ENCODE measurements around the gene CCNO. TPM values are rescaled to one million over a fixed set of nuclear protein-coding genes. Genes with fewer than 3 reads are reported as not detected.

CCNO gene, protein sequence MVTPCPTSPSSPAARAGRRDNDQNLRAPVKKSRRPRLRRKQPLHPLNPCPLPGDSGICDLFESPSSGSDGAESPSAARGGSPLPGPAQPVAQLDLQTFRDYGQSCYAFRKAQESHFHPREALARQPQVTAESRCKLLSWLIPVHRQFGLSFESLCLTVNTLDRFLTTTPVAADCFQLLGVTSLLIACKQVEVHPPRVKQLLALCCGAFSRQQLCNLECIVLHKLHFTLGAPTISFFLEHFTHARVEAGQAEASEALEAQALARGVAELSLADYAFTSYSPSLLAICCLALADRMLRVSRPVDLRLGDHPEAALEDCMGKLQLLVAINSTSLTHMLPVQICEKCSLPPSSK
- not detected for total RNA-seq

DNA sequence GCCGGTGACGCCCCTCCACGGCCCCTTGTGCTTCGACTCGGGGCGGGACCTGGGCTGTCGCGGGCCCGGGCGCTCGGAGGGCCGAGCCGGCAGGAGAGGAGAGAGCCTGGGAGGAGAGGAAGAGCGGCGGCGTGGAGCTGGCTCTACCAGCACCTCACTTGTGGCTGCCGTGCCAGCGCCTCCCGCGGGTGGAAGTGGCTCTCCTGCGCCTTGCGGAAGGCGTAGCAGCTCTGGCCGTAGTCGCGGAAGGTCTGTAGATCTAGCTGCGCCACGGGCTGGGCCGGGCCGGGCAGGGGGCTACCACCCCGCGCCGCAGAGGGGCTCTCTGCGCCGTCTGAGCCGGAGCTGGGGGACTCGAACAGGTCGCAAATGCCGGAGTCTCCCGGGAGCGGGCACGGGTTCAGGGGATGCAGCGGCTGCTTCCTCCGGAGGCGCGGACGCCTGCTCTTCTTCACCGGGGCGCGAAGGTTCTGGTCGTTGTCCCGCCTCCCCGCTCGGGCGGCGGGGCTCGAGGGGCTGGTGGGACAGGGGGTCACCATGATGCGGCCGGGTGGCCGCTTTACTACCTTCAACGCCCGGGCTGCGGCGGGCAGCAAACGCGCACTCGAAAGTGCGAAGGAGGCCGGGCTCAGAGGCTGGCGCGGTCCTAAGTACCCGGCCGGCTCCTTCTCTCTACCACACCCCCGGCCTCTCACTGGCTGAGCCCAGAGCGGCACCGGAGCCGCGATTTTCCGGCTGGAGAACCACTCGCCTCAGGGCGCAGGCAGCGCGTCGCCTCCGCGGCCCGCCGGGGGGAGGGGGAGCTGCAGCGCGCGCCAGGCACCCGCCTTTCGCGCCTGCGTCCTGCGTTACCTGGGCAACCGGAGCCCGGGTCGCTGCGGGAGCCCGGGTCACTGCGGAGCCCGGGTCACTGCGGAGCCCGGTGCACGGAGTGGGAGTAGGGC is at the start of gene CCNO:
CCNO (minus strand) TSS at position 624 of the 944 bp plus-strand sequence; CDS start at position 539, 85 bp downstream.
- peak; percentile 62 for DNase-seq
- Mint-ChIP-seq H3K36me3 (ENCODE audit: low read depth) (peaks cover 1% of the 10 kb centered on the region), H3K27ac (peak within 1 kb of the TSS; percentile 33), H3K9me3 (no peaks in the 10 kb centered on the region), H3K27me3 (peaks cover 78% of the 10 kb centered on the region), H3K4me3 (peak within 1 kb of the TSS; percentile 68), H3K4me1 (peaks cover 25% of the 10 kb centered on the region)
- CTCF ChIA-PET: interaction anchor here (0.9 to 3.5 kb wide), 7 partner anchors 10 to 1571 kb away, joined by 3 to 16 read pairs (median 4); no protein-coding TSS in a partner anchor
- POLR2A ChIA-PET: no interaction called here

DNA sequence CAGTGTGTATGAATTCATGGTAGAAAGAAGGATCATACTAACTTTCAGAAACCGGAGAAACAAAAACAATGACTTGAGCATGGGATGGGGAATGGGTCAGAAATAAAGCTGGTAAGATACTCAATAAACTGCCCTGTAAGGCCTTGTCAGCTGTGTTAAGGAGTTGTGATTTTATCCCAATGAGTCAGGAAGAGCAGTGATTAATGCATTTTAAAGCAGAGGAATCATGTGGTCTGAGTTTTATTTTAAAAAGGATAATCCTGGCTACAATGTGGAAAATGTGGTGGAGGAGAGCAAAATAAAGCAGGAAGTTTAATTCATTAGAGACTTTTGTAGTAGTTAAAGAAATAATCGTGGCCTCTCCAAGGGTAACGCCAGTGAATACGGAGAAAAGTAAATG is 45.4 kb upstream of the CCNO start:
- Mint-ChIP-seq H3K9me3 (no peaks in the 10 kb centered on the region), H3K27ac (no peak overlapping the region), H3K4me3 (no peak overlapping the region), H3K27me3 (no peaks in the 10 kb centered on the region), H3K4me1 (no peaks in the 10 kb centered on the region), H3K36me3 (ENCODE audit: low read depth) (peaks cover 45% of the 10 kb centered on the region)
- no peak for DNase-seq
- ChIA-PET POLR2A (no interaction called here), CTCF (interaction anchor here (0.8 kb wide), 1 partner anchor 9 kb away, joined by 3 read pairs; no protein-coding TSS in a partner anchor)

DNA sequence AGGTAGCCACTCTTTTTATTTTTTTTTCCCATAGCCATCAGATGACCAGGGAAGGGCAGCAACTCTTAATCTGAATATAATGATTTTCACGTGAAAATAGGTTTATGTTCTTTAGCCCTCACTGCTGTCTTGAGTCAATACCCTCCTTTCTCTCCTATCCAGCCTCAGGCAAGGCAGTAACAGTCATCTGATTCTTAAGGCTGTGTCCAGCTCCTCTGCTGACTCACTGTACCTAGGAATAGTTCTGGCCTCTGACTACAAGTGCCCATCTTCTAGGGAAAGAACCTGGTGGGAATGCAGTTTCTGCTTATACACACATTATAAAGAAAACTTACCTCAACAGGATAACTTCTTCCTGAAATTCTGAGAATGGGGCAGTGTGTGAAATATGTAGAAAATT is 43.4 kb upstream of the CCNO start:
- DNase-seq: no peak
- ChIA-PET POLR2A (no interaction called here), CTCF (interaction anchor here (1.1 kb wide), 1 partner anchor 27 kb away, joined by 3 read pairs; no protein-coding TSS in a partner anchor)
- H3K4me1 Mint-ChIP-seq: no peaks in the 10 kb centered on the region
- no peak overlapping the region for H3K4me3 Mint-ChIP-seq
- H3K27ac Mint-ChIP-seq: no peak overlapping the region
- peaks cover 43% of the 10 kb centered on the region for H3K36me3 Mint-ChIP-seq (ENCODE audit: low read depth)
- H3K27me3 Mint-ChIP-seq: no peaks in the 10 kb centered on the region
- H3K9me3 Mint-ChIP-seq: no peaks in the 10 kb centered on the region

DNA sequence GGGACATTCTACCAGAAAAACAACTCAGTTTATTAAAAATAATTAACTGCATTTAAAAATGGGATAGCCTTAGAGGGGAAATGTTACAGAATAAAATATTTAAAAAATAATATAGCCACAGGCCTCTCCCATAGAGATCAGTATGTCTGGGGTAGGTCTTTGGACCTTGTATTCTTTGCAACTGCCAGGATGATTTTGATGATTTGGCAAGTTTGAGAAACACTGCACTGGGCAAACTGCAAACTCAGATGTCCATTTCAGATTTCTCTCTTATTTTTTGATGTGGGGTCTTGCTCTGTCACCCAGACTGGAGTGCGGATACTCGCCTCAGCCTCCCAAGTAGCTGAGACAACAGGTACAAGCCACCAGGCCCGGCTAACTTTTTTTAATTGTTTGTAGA is 24.9 kb upstream of the CCNO start:
- POLR2A ChIA-PET: no interaction called here
- Mint-ChIP-seq H3K27me3 (no peaks in the 10 kb centered on the region), H3K9me3 (no peaks in the 10 kb centered on the region), H3K4me3 (no peak overlapping the region), H3K27ac (no peak overlapping the region), H3K36me3 (ENCODE audit: low read depth) (peaks cover 38% of the 10 kb centered on the region), H3K4me1 (no peaks in the 10 kb centered on the region)
- CTCF ChIA-PET: interaction anchor here (2.6 kb wide), 1 partner anchor 12 kb away, joined by 7 read pairs; no protein-coding TSS in a partner anchor
- DNase-seq: no peak

DNA sequence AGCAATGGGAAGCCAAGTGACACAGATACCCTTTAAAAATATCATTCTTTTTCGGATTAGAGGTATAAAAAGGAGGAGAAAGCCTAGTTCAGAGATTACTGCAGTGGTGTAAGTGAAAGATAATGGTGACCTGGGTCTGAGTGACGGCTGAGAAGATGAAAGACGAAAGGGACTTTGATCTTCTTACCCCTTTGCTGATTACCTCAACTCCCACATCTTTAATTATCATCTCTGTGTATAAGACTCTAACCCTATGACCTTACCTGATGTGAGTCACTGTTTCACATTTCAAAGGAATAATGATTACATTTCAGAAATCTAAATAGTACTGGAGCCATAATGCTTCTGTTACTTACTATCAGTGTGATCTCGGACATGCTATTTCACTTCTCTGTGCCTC is 21.4 kb upstream of the CCNO start:
- H3K9me3 Mint-ChIP-seq: no peaks in the 10 kb centered on the region
- H3K4me1 Mint-ChIP-seq: no peaks in the 10 kb centered on the region
- ChIA-PET CTCF (no interaction called here), POLR2A (no interaction called here)
- H3K27ac Mint-ChIP-seq: no peak overlapping the region
- peaks cover 24% of the 10 kb centered on the region for H3K36me3 Mint-ChIP-seq (ENCODE audit: low read depth)
- no peaks in the 10 kb centered on the region for H3K27me3 Mint-ChIP-seq
- no peak overlapping the region for H3K4me3 Mint-ChIP-seq
- no peak for DNase-seq

DNA sequence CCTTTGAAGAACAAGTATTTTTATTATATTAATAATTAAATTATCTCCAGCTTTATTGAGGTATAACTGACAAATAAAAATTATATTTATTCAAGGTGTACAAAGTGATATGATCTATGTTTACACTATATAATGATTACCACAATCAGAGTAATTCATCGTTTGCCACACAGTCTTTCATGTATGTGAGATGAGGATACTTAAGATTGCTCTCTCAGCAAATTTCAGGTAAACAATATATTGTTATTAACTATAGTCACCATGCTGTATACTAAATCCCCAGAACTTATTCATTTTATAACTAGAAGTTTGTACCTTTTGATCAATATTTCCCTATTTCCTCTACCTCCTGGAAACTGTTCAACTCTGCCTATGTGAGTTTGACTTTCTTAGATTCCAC is 16.7 kb upstream of the CCNO start:
- H3K27ac Mint-ChIP-seq: no peak overlapping the region
- H3K4me3 Mint-ChIP-seq: no peak overlapping the region
- no peak for DNase-seq
- H3K9me3 Mint-ChIP-seq: peaks cover 11% of the 10 kb centered on the region
- ChIA-PET CTCF (no interaction called here), POLR2A (no interaction called here)
- H3K27me3 Mint-ChIP-seq: peaks cover 9% of the 10 kb centered on the region
- peaks cover 8% of the 10 kb centered on the region for H3K36me3 Mint-ChIP-seq (ENCODE audit: low read depth)
- H3K4me1 Mint-ChIP-seq: no peaks in the 10 kb centered on the region

DNA sequence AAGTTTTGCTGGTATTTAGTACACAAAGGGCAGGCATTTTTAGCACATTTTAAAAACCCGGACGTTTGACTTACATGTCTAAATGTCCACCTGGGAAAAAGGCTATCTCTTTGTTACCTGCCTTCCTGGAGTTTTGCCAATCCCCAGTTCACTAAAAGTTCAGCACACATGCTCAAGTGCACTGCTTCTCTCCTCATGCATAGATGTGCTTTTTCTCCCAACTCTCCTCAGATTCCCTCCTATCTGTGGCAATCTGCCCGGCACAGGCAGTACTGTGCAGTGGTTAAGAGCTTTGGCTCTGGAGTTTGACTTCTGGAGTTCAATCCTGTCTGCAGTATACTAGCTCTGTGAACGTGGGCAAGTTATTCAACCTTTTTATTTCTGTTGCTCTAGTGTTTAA is 8.3 kb upstream of the CCNO start:
- Mint-ChIP-seq H3K4me1 (no peaks in the 10 kb centered on the region), H3K27ac (no peak overlapping the region), H3K9me3 (peaks cover 4% of the 10 kb centered on the region), H3K4me3 (no peak overlapping the region), H3K36me3 (ENCODE audit: low read depth) (no peaks in the 10 kb centered on the region), H3K27me3 (peaks cover 40% of the 10 kb centered on the region)
- ChIA-PET POLR2A (no interaction called here), CTCF (interaction anchor here (0.8 kb wide), 1 partner anchor 177 kb away, joined by 9 read pairs; no protein-coding TSS in a partner anchor)
- DNase-seq: no peak

DNA sequence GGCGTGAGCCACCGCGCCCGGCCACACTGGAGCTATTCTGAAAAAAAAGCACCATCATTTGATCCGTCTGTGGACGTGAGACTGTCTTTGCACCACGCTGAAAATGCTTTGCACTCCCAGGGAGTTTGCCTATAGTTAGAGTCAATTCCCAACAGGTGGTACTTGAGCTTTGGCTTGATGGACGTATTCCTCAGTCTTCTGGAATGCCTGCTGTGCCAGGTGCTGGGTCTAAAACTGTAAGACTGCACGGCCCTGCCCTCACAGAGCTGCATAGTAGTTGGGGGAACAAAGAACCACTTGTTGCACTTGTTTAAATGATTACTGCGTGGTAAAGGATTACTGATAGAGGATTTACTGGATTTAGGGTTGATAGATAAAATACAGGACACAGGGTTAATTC is 3.4 kb upstream of the CCNO start:
- CTCF ChIA-PET: interaction anchor here (1.4 kb wide), 1 partner anchor 9 kb away, joined by 6 read pairs; no protein-coding TSS in a partner anchor
- peaks cover 65% of the 10 kb centered on the region for H3K27me3 Mint-ChIP-seq

DNA sequence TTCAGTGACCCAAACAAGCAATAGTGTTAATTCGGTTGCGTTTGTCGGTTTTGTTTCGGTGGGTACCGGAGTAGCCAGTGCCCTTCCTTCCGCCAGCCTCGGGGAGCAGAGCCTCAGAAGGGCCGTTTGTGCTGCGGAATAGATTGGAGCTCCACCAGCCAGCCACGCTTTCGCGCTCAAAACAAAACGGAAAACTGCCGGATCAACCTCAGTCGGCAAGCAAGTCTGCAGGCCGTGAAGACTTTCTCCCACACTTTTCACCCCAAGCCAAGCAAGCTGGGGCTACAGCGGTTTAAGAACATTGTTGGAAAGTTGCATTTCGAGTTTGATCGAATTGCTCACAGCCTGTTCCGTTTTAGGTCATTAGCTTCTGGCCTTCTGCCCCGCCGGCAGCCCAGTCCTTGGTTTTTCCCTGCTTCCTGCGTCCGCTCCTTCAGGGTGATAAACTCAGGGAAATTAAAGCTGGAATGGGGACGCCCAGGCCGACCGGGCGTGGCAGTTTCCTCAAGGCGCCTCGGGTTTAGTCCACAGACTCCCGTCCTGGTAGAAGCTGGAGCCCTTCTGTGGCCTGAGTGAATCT is 803 bp upstream of the CCNO start:
- H3K4me1 Mint-ChIP-seq: peaks cover 25% of the 10 kb centered on the region
- H3K27ac Mint-ChIP-seq: no peak overlapping the region
- peaks cover 74% of the 10 kb centered on the region for H3K27me3 Mint-ChIP-seq
- no peak for DNase-seq
- no peaks in the 10 kb centered on the region for H3K9me3 Mint-ChIP-seq
- no peaks in the 10 kb centered on the region for H3K36me3 Mint-ChIP-seq (ENCODE audit: low read depth)
- POLR2A ChIA-PET: no interaction called here
- CTCF ChIA-PET: interaction anchor here (1.1 to 3.5 kb wide), 3 partner anchors 12 to 73 kb away, joined by 3 to 11 read pairs (median 5); partner anchors contain the start of genes DHX29 and MTREX
- H3K4me3 Mint-ChIP-seq: peak overlapping the region; percentile 68

More for the DNA sequence above, 3.4 kb upstream of the CCNO start:
- DNase-seq: no peak
- Mint-ChIP-seq H3K4me3 (no peak overlapping the region), H3K36me3 (ENCODE audit: low read depth) (no peaks in the 10 kb centered on the region), H3K27ac (no peak overlapping the region), H3K9me3 (no peaks in the 10 kb centered on the region), H3K4me1 (peaks cover 15% of the 10 kb centered on the region)
- POLR2A ChIA-PET: no interaction called here

DNA sequence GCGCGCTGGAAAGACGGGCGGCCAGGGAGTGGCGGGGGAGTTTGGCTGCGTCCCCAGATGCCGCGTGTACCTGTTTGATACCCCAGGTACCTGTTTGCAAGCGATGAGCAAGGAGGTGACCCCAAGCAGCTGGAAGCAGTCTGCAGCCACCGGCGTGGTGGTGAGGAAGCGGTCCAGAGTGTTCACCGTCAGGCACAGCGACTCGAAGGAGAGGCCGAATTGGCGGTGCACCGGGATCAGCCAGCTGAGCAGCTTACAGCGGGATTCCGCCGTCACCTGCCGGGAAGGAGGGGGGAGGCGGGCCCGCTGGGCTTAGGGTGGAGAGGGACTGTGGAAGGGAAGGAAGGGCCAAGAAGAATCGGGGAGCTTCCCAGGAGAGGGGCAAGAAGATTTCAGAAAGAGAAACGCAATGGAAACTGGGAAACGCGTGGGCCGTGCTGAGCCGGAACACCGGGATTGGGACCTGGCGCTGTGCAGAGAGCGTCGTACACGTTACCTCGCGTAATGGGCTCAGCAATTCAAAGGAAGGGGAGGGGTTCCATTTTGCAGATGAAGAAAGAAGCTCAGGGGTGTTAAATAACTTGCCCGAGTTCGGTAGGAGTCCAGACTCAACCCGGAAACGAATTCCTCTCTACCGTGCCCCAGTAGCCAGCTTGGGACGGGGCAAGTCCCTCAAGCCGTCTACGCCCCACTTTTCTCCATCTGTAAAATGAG is 980 bp downstream of the CCNO start:
- ChIA-PET CTCF (interaction anchor here (0.5 to 3.5 kb wide), 9 partner anchors 9 to 1572 kb away, joined by 3 to 16 read pairs (median 4); no protein-coding TSS in a partner anchor), POLR2A (interaction anchor here (0.6 kb wide), 1 partner anchor 55 kb away, joined by 6 read pairs; no protein-coding TSS in a partner anchor)
- no peaks in the 10 kb centered on the region for H3K9me3 Mint-ChIP-seq
- DNase-seq: no peak
- peak overlapping the region; percentile 33 for H3K27ac Mint-ChIP-seq
- peaks cover 32% of the 10 kb centered on the region for H3K4me1 Mint-ChIP-seq
- peaks cover 1% of the 10 kb centered on the region for H3K36me3 Mint-ChIP-seq (ENCODE audit: low read depth)
- H3K27me3 Mint-ChIP-seq: peaks cover 79% of the 10 kb centered on the region
- H3K4me3 Mint-ChIP-seq: peak overlapping the region; percentile 65

DNA sequence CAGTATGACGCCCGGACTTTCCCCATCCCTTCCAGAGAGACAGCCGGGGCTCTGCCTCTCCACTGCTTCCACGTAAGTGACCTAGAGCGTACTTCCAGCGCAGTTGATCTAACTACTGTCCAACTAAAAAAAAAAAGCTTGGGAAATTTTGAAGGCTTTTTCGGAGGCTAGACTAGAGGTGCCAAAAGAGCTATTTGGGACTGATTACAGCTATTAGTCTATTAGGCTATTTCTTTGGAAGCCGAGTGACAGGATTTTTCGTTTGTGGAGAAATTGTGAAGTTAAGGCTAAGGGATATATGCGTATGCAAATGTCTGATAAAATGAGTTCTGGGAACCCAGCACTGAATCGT is 1.5 kb downstream of the CCNO start:
- H3K27ac Mint-ChIP-seq: peak overlapping the region; percentile 25
- ChIA-PET POLR2A (interaction anchor here (0.6 kb wide), 1 partner anchor 54 kb away, joined by 6 read pairs; no protein-coding TSS in a partner anchor), CTCF (interaction anchor here (0.6 to 3.3 kb wide), 8 partner anchors 8 to 1573 kb away, joined by 3 to 16 read pairs (median 3); no protein-coding TSS in a partner anchor)
- peak overlapping the region; percentile 65 for H3K4me3 Mint-ChIP-seq
- H3K9me3 Mint-ChIP-seq: no peaks in the 10 kb centered on the region
- H3K4me1 Mint-ChIP-seq: peaks cover 32% of the 10 kb centered on the region
- H3K27me3 Mint-ChIP-seq: peaks cover 79% of the 10 kb centered on the region
- H3K36me3 Mint-ChIP-seq (ENCODE audit: low read depth): peaks cover 1% of the 10 kb centered on the region
- no peak for DNase-seq

All from activated CD4-positive, alpha-beta T cell treated with anti-CD3 and anti-CD28 coated beads, Interleukin-2, amount 10 ng/mL, durations not matched to agents 7 days and 5 days (primary cell).